ENCODE data around the gene PLCB4.

PLCB4 gene

DNA sequence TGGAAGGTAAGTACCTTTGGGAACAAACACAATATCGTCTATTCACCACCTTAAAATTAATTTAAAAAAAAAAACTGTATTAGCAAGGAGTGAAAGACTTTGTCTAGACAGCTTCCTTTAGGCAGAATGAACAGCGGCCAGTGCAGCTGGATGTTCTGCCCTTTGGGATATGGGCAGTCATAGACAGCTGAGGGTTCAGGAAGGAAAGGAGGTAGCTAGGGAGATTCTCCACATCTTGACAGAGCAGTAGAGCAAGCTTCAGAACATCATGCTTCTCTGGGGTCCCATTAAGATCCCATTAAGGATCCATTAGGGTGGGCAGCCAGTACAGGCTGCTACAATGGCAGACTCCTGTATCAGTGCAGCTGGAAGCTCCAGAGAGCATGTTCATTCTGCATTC, 46.5 kb upstream of the PLCB4 start:
- Histone ChIP-seq H3K23ac (ENCODE audit: low read depth, low read length, poor library complexity) (no peak overlapping the region), H2AK5ac (ENCODE audit: low read depth, low read length) (no peak overlapping the region), H4K8ac (ENCODE audit: low read depth, low read length) (no peak overlapping the region), H3K9me3 (replicated peaks in 1 of 2; ENCODE audit: control insufficient read depth in 2 of 2, insufficient read depth in 1 of 2, low read depth in 1 of 2, low read length in 2 of 2) (no peaks in the 10 kb centered on the region), H3K14ac (ENCODE audit: low read length) (no peak overlapping the region), H3K27me3 (ENCODE audit: control insufficient read depth in 3 of 3, insufficient read depth in 3 of 3, low read depth in 1 of 3, low read length in 3 of 3) (no peaks in the 10 kb centered on the region), H2BK5ac (ENCODE audit: low read length) (no peak overlapping the region), H4K91ac (ENCODE audit: low read depth, low read length, poor library complexity) (no peak overlapping the region), H3K27ac (replicated peaks; ENCODE audit: low read length) (no peak overlapping the region), H3K4me3 (ENCODE audit: low read length in 2 of 2) (peak overlapping the region in 1 of 2 donors; percentile 61), H3K4ac (ENCODE audit: low read length) (no peak overlapping the region), H2BK12ac (ENCODE audit: low read length) (no peak overlapping the region), H2AFZ (ENCODE audit: low read length) (no peak overlapping the region), H2BK15ac (ENCODE audit: low read length) (no peak overlapping the region), H3K4me1 (ENCODE audit: control insufficient read depth in 2 of 2, insufficient read depth in 1 of 2, low read depth in 1 of 2, low read length in 2 of 2) (peaks cover 0 to 3% of the 10 kb centered on the region in 2 donors), H3K4me2 (ENCODE audit: insufficient read depth, low read length, poor library complexity, severe bottlenecking) (no peak overlapping the region), H3K36me3 (replicated peaks in 1 of 2; ENCODE audit: control insufficient read depth in 2 of 2, insufficient read depth in 2 of 2, low read length in 2 of 2) (no peaks in the 10 kb centered on the region), H3K18ac (ENCODE audit: low read length) (no peak overlapping the region), H2BK120ac (ENCODE audit: low read depth, low read length) (no peak overlapping the region), H3K9ac (ENCODE audit: low read depth, low read length, poor library complexity) (no peak overlapping the region), H3K79me1 (ENCODE audit: low read depth, low read length) (no peaks in the 10 kb centered on the region)
- WGBS, 2 donors (ENCODE audit: extremely low coverage in 2 of 2, insufficient read length in 2 of 2, insufficient replicate concordance in 1 of 2) = no CpG with 5 or more reads among the region's 2 CpGs
- no peak for DNase-seq (ENCODE audit: low spot score)

DNA sequence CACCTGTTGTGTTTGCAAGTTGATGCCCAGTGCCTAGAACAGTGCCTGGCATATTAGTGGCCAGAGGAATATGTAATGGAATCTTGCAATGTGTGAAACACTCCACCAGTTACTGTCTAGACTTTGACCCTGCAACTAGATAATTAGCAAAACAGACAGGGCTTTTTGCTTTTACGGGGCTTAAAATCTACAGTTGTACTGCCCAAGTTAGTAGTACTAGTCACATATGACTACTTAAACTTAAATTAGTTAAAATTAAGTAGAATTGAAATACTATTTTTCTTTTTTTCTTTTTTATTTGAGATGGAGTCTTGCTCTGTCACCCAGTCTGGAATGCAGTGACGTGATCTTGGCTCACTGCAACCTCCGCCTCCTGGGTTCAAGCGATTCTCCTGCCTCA, 44.3 kb upstream of the PLCB4 start:
- no peak overlapping the region for H2BK120ac ChIP-seq (ENCODE audit: low read depth, low read length)
- no peak overlapping the region for H4K8ac ChIP-seq (ENCODE audit: low read depth, low read length)
- H3K9ac ChIP-seq (ENCODE audit: low read depth, low read length, poor library complexity) = no peak overlapping the region
- H3K27me3 ChIP-seq (ENCODE audit: control insufficient read depth in 3 of 3, insufficient read depth in 3 of 3, low read depth in 1 of 3, low read length in 3 of 3) = no peaks in the 10 kb centered on the region
- H2AFZ ChIP-seq (ENCODE audit: low read length) = no peak overlapping the region
- H2BK12ac ChIP-seq (ENCODE audit: low read length) = no peak overlapping the region
- H2AK5ac ChIP-seq (ENCODE audit: low read depth, low read length) = no peak overlapping the region
- H3K4me3 ChIP-seq (ENCODE audit: low read length in 2 of 2) = no peak overlapping the region
- no peak overlapping the region for H2BK5ac ChIP-seq (ENCODE audit: low read length)
- no peak overlapping the region for H3K18ac ChIP-seq (ENCODE audit: low read length)
- H3K14ac ChIP-seq (ENCODE audit: low read length) = no peak overlapping the region
- H3K4ac ChIP-seq (ENCODE audit: low read length) = no peak overlapping the region
- H4K91ac ChIP-seq (ENCODE audit: low read depth, low read length, poor library complexity) = no peak overlapping the region
- H3K27ac ChIP-seq (replicated peaks; ENCODE audit: low read length) = no peak overlapping the region
- peaks cover 0 to 1% of the 10 kb centered on the region in 2 donors for H3K4me1 ChIP-seq (ENCODE audit: control insufficient read depth in 2 of 2, insufficient read depth in 1 of 2, low read depth in 1 of 2, low read length in 2 of 2)
- no peak for DNase-seq (ENCODE audit: low spot score)
- H3K36me3 ChIP-seq (replicated peaks in 1 of 2; ENCODE audit: control insufficient read depth in 2 of 2, insufficient read depth in 2 of 2, low read length in 2 of 2) = no peaks in the 10 kb centered on the region
- H3K9me3 ChIP-seq (replicated peaks in 1 of 2; ENCODE audit: control insufficient read depth in 2 of 2, insufficient read depth in 1 of 2, low read depth in 1 of 2, low read length in 2 of 2) = peaks cover 0 to 2% of the 10 kb centered on the region in 2 donors
- H3K23ac ChIP-seq (ENCODE audit: low read depth, low read length, poor library complexity) = no peak overlapping the region
- H3K79me1 ChIP-seq (ENCODE audit: low read depth, low read length) = no peaks in the 10 kb centered on the region
- WGBS, 2 donors (ENCODE audit: extremely low coverage in 2 of 2, insufficient read length in 2 of 2, insufficient replicate concordance in 1 of 2) = no CpG with 5 or more reads among the region's 4 CpGs
- H3K4me2 ChIP-seq (ENCODE audit: insufficient read depth, low read length, poor library complexity, severe bottlenecking) = no peak overlapping the region
- H2BK15ac ChIP-seq (ENCODE audit: low read length) = no peak overlapping the region

DNA sequence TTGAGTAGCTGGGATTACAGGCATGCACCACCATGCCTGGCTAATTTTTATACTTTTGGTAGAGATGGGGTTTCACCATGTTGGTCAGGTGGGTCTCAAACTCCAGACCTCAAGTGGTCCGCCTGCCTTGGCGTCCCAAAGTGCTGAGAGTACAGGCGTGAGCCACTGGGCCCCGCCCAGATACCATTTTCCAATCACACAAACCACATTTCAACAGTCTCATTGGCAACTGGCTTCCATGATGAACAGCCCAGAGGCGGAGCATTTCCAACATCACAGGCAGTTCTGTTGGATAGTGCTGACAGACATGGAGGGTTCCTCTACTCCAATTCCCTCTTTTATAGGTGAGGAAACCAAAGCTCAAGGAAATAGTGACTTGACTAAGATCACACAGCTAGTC, 43.9 kb upstream of the PLCB4 start:
- Histone ChIP-seq H4K91ac (ENCODE audit: low read depth, low read length, poor library complexity) (no peak overlapping the region), H3K4me2 (ENCODE audit: insufficient read depth, low read length, poor library complexity, severe bottlenecking) (no peak overlapping the region), H2BK12ac (ENCODE audit: low read length) (no peak overlapping the region), H3K23ac (ENCODE audit: low read depth, low read length, poor library complexity) (no peak overlapping the region), H3K27me3 (ENCODE audit: control insufficient read depth in 3 of 3, insufficient read depth in 3 of 3, low read depth in 1 of 3, low read length in 3 of 3) (no peaks in the 10 kb centered on the region), H3K79me1 (ENCODE audit: low read depth, low read length) (no peaks in the 10 kb centered on the region), H3K36me3 (replicated peaks in 1 of 2; ENCODE audit: control insufficient read depth in 2 of 2, insufficient read depth in 2 of 2, low read length in 2 of 2) (no peaks in the 10 kb centered on the region), H2BK120ac (ENCODE audit: low read depth, low read length) (no peak overlapping the region), H2BK5ac (ENCODE audit: low read length) (no peak overlapping the region), H3K4me1 (ENCODE audit: control insufficient read depth in 2 of 2, insufficient read depth in 1 of 2, low read depth in 1 of 2, low read length in 2 of 2) (peaks cover 0 to 1% of the 10 kb centered on the region in 2 donors), H3K4ac (ENCODE audit: low read length) (no peak overlapping the region), H3K27ac (replicated peaks; ENCODE audit: low read length) (no peak overlapping the region), H3K9me3 (replicated peaks in 1 of 2; ENCODE audit: control insufficient read depth in 2 of 2, insufficient read depth in 1 of 2, low read depth in 1 of 2, low read length in 2 of 2) (peaks cover 0 to 2% of the 10 kb centered on the region in 2 donors), H3K14ac (ENCODE audit: low read length) (no peak overlapping the region), H4K8ac (ENCODE audit: low read depth, low read length) (no peak overlapping the region), H3K18ac (ENCODE audit: low read length) (no peak overlapping the region), H3K4me3 (ENCODE audit: low read length in 2 of 2) (no peak overlapping the region), H2BK15ac (ENCODE audit: low read length) (no peak overlapping the region), H3K9ac (ENCODE audit: low read depth, low read length, poor library complexity) (no peak overlapping the region), H2AK5ac (ENCODE audit: low read depth, low read length) (no peak overlapping the region), H2AFZ (ENCODE audit: low read length) (no peak overlapping the region)
- DNase-seq (ENCODE audit: low spot score) = no peak
- no CpG with 5 or more reads among the region's 5 CpGs for WGBS, 2 donors (ENCODE audit: extremely low coverage in 2 of 2, insufficient read length in 2 of 2, insufficient replicate concordance in 1 of 2)

DNA sequence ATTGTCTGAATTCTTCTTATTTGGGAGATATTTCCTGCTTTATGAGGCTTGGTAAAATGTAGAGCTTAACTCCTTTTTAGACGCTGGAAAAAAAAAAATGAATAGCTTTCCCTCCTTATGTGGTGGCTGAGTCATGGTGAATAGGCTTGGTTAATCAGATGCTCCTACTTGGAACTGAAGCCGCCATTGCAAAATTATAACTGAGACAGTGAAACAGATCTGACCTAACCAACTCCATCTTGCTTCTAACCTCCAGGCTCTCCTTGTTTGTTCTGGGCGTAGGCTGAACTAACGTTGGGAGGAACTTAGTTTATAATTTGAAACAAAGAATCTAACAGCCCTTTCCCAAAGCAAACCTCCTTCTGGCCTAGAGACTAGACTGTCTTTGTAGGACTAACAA, 43.2 kb upstream of the PLCB4 start:
- H4K91ac ChIP-seq (ENCODE audit: low read depth, low read length, poor library complexity) = no peak overlapping the region
- no peak overlapping the region for H3K23ac ChIP-seq (ENCODE audit: low read depth, low read length, poor library complexity)
- H2BK120ac ChIP-seq (ENCODE audit: low read depth, low read length) = no peak overlapping the region
- H3K14ac ChIP-seq (ENCODE audit: low read length) = no peak overlapping the region
- no CpG with 5 or more reads among the region's 4 CpGs for WGBS, 2 donors (ENCODE audit: extremely low coverage in 2 of 2, insufficient read length in 2 of 2, insufficient replicate concordance in 1 of 2)
- H2BK5ac ChIP-seq (ENCODE audit: low read length) = no peak overlapping the region
- H3K9ac ChIP-seq (ENCODE audit: low read depth, low read length, poor library complexity) = no peak overlapping the region
- DNase-seq (ENCODE audit: low spot score) = no peak
- no peak overlapping the region for H2AK5ac ChIP-seq (ENCODE audit: low read depth, low read length)
- no peak overlapping the region for H3K18ac ChIP-seq (ENCODE audit: low read length)
- no peak overlapping the region for H3K4me2 ChIP-seq (ENCODE audit: insufficient read depth, low read length, poor library complexity, severe bottlenecking)
- H3K79me1 ChIP-seq (ENCODE audit: low read depth, low read length) = no peaks in the 10 kb centered on the region
- H2BK15ac ChIP-seq (ENCODE audit: low read length) = no peak overlapping the region
- no peak overlapping the region for H2BK12ac ChIP-seq (ENCODE audit: low read length)
- no peak overlapping the region for H3K27ac ChIP-seq (replicated peaks; ENCODE audit: low read length)
- no peak overlapping the region for H2AFZ ChIP-seq (ENCODE audit: low read length)
- peaks cover 0 to 1% of the 10 kb centered on the region in 2 donors for H3K4me1 ChIP-seq (ENCODE audit: control insufficient read depth in 2 of 2, insufficient read depth in 1 of 2, low read depth in 1 of 2, low read length in 2 of 2)
- H3K4ac ChIP-seq (ENCODE audit: low read length) = no peak overlapping the region
- peaks cover 0 to 2% of the 10 kb centered on the region in 2 donors for H3K9me3 ChIP-seq (replicated peaks in 1 of 2; ENCODE audit: control insufficient read depth in 2 of 2, insufficient read depth in 1 of 2, low read depth in 1 of 2, low read length in 2 of 2)
- H4K8ac ChIP-seq (ENCODE audit: low read depth, low read length) = no peak overlapping the region
- H3K36me3 ChIP-seq (replicated peaks in 1 of 2; ENCODE audit: control insufficient read depth in 2 of 2, insufficient read depth in 2 of 2, low read length in 2 of 2) = no peaks in the 10 kb centered on the region
- no peaks in the 10 kb centered on the region for H3K27me3 ChIP-seq (ENCODE audit: control insufficient read depth in 3 of 3, insufficient read depth in 3 of 3, low read depth in 1 of 3, low read length in 3 of 3)
- no peak overlapping the region for H3K4me3 ChIP-seq (ENCODE audit: low read length in 2 of 2)
